Measurements from ENCODE around the gene YDJC.
"Not testable (repeated sequence)": the region's sequence is repeated elsewhere in the genome, so short reads cannot be mapped to it uniquely, and the experiment has no call there.

YDJC gene

DNA sequence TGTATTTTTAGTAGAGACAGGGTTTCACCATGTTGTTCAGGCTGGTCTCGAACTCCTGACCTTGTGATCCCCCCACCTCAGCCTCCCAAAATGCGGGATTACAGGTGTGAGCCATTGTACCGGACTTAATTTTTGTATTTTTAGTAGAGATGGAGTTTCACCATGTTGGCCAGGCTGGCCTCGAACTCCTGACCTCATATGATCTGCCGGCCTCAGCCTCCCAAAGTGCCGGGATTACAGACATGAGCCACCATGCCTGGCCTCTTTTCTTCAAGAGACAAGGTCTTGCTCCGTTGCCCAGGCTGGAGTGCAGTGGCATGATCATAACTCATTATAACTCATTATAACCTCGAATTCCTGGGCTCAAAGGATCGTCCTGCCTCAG lies 49.2 kb downstream of the YDJC start:
- not testable (repeated sequence) for DNase-seq

DNA sequence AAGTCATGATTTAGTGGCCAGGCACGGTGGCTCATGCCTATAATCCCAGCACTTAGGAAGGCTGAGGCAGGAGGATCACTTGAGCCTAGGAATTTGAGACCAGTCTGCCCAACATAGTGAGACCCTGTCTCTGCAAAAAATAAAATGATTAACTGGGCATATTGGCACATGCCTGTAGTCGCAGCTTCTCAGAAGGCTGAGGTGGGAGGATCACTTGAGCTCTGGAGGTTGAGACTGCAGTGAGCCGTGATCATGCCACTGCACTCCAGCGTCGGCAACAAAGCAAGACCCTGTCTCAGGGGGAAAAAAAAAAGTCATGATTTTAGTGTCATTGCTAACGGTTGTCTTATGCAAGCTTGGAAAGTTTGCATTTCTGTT lies 50.4 kb downstream of the YDJC start:
- no peak for DNase-seq

All from right kidney (tissue), 1 donor.